Liver (tissue), 3 donors: ENCODE results near the gene MICAL2.

Experiments
- CTCF ChIP-seq: fragments of 150-350 bp; IDR thresholded peaks from 2 replicates; pipeline ENCODE4 v1.5.1; 2017; ENCODE audit warnings: improper control_type of control experiment, low read depth, low read length; ENCODE audit not compliant: missing input control
- EGR1 ChIP-seq, 2 donors: IDR thresholded peaks; 2 replicates each; pipeline ENCODE4 v1.6.1; 2016 to 2018; ENCODE audit warnings: antibody characterized with exemption in 2 of 2, low read depth in 2 of 2
- MAX ChIP-seq: IDR thresholded peaks from 2 replicates; pipeline ENCODE4 v1.6.1; 2016; ENCODE audit warnings: antibody characterized with exemption
- TAF1 ChIP-seq: conservative IDR thresholded peaks from 2 replicates; pipeline ENCODE4 v1.6.1; 2016; ENCODE audit warnings: antibody characterized with exemption, mild to moderate bottlenecking
- YY1 ChIP-seq: IDR thresholded peaks from 2 replicates; pipeline ENCODE4 v1.6.1; 2016; ENCODE audit warnings: antibody characterized with exemption, mild to moderate bottlenecking
- TF ChIP-seq, protein P1 (sequence below): IDR thresholded peaks from 2 replicates; pipeline ENCODE4 v1.6.1; 2016; ENCODE audit warnings: antibody characterized with exemption
- TF ChIP-seq, protein P2 (sequence below): IDR thresholded peaks from 2 replicates; pipeline ENCODE4 v1.6.1; 2016; ENCODE audit warnings: antibody characterized with exemption
- donor health status: healthy.
- donor health status: healthy.

DNA sequence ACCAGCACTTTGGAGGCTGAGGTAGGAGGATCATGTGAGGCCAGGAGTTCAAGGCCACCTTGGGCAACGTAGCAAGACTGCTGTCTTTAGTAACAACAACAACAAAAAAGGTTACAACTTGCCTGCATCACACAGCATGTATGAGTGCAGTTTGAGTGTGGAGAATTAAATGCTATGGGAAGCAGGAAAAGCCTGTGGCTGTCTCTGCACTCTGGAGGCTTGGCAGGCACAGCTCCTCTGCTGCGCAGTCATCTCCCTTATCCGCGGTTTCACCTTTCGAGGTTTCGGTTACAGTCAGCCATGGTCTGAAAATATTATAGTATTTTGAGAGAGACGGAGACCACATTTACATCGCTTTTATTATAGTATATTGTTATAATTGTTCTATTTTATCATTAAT lies 2.9 kb downstream of the MICAL2 start:
- TF ChIP-seq YY1 (no peak), MAX (no peak), CTCF (no peak), TAF1 (no peak), EGR1 (IDR thresholded peaks at IDR 0.05; ENCODE audit: low read depth in 2 of 2) (no peak)
- TF ChIP-seq, protein P1, sequence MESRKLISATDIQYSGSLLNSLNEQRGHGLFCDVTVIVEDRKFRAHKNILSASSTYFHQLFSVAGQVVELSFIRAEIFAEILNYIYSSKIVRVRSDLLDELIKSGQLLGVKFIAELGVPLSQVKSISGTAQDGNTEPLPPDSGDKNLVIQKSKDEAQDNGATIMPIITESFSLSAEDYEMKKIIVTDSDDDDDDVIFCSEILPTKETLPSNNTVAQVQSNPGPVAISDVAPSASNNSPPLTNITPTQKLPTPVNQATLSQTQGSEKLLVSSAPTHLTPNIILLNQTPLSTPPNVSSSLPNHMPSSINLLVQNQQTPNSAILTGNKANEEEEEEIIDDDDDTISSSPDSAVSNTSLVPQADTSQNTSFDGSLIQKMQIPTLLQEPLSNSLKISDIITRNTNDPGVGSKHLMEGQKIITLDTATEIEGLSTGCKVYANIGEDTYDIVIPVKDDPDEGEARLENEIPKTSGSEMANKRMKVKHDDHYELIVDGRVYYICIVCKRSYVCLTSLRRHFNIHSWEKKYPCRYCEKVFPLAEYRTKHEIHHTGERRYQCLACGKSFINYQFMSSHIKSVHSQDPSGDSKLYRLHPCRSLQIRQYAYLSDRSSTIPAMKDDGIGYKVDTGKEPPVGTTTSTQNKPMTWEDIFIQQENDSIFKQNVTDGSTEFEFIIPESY = no peak
- TF ChIP-seq, protein P2, sequence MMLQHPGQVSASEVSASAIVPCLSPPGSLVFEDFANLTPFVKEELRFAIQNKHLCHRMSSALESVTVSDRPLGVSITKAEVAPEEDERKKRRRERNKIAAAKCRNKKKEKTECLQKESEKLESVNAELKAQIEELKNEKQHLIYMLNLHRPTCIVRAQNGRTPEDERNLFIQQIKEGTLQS = no peak
